ENCODE measurements around the gene TMPRSS2.

- no peak for TF ChIP-seq ZFP3 (CRISPR knock-in tag; IDR thresholded peaks at IDR 0.05)
- TF ChIP-seq PATZ1 (CRISPR knock-in tag; IDR thresholded peaks at IDR 0.05; ENCODE audit: borderline replicate concordance) = no peak
- no peak for TF ChIP-seq GLIS3 (CRISPR knock-in tag; IDR thresholded peaks at IDR 0.05)
- TF ChIP-seq ZNF70 (CRISPR knock-in tag; IDR thresholded peaks at IDR 0.05) = no peak
Measured at GRCh38 chr21:41428311-41428710, 79.6 kb downstream of the TMPRSS2 start.

All from SK-N-SH treated with all-trans-retinoic acid at 6 μM for 48 hours (cell line).